ENCODE measurements around the gene THADA.

The THADA gene

GRCh38 chr2:43616967-43617680 lies 21.3 kb upstream of the THADA start:
- TF ChIP-seq ELF4 (IDR thresholded peaks at IDR 0.05), result no peak
- ChIA-PET POLR2A (interaction anchor here (1.1 kb wide), 1 partner anchor 20 kb away, joined by 3 read pairs; the partner anchor contains the start of gene PLEKHH2), CTCF (no interaction called here)
- DNase-seq (ENCODE audit: extremely low spot score), result no peak

GRCh38 chr2:43612944-43613343 lies 17.1 kb upstream of the THADA start:
- DNase-seq (ENCODE audit: extremely low spot score), result no peak
- ChIA-PET CTCF (no interaction called here), POLR2A (no interaction called here)
- TF ChIP-seq FOXK2 (IDR thresholded peaks at IDR 0.05) (no peak), TARDBP (IDR thresholded peaks at IDR 0.05) (no peak), FOXM1 (IDR thresholded peaks at IDR 0.05; ENCODE audit: borderline replicate concordance) (no peak), L3MBTL2 (conservative IDR thresholded peaks at IDR 0.05) (no peak), FOXA1 (IDR thresholded peaks at IDR 0.05) (no peak), CTBP1 (IDR thresholded peaks at IDR 0.05; ENCODE audit: borderline replicate concordance) (no peak), SUZ12 (IDR thresholded peaks at IDR 0.05) (no peak), ARNT (IDR thresholded peaks at IDR 0.05) (no peak), HDGF (IDR thresholded peaks at IDR 0.05; ENCODE audit: borderline replicate concordance) (no peak), BHLHE40 (IDR thresholded peaks at IDR 0.05; ENCODE audit: borderline replicate concordance) (no peak), PKNOX1 (IDR thresholded peaks at IDR 0.05) (no peak), ELF4 (IDR thresholded peaks at IDR 0.05) (no peak)

- TF ChIP-seq ZNF384 (IDR thresholded peaks at IDR 0.05) (peak; percentile 53), FOXA1 (IDR thresholded peaks at IDR 0.05) (no peak), ELF4 (IDR thresholded peaks at IDR 0.05) (no peak)
- ChIA-PET CTCF (interaction anchor here (0.5 kb wide), 2 partner anchors 9 to 532 kb away, joined by 3 to 4 read pairs; no protein-coding TSS in a partner anchor), POLR2A (interaction anchor here (0.8 kb wide), 1 partner anchor 15 kb away, joined by 3 read pairs; no protein-coding TSS in a partner anchor)
- DNase-seq (ENCODE audit: extremely low spot score), result peak; percentile 69
Measured at GRCh38 chr2:43611987-43612894, 16.4 kb upstream of the THADA start.

GRCh38 chr2:43610361-43610760 lies 14.5 kb upstream of the THADA start:
- ChIA-PET CTCF (interaction anchor here (1.0 kb wide), 1 partner anchor 139 kb away, joined by 3 read pairs; no protein-coding TSS in a partner anchor), POLR2A (interaction anchor here (1.7 to 2.6 kb wide), 2 partner anchors 14 to 27 kb away, joined by 3 to 13 read pairs; partner anchors contain the start of genes PLEKHH2 and THADA)
- TF ChIP-seq SUZ12 (IDR thresholded peaks at IDR 0.05), result no peak
- TF ChIP-seq SP1 (IDR thresholded peaks at IDR 0.05), result no peak
- no peak for TF ChIP-seq FOXK2 (IDR thresholded peaks at IDR 0.05)
- TF ChIP-seq LEF1 (IDR thresholded peaks at IDR 0.05; ENCODE audit: borderline replicate concordance), result no peak
- no peak for TF ChIP-seq TARDBP (IDR thresholded peaks at IDR 0.05)
- no peak for TF ChIP-seq ARNT (IDR thresholded peaks at IDR 0.05)
- DNase-seq (ENCODE audit: extremely low spot score), result no peak

GRCh38 chr2:43609290-43609918 lies 13.6 kb upstream of the THADA start:
- TF ChIP-seq BHLHE40 (IDR thresholded peaks at IDR 0.05; ENCODE audit: borderline replicate concordance) (no peak), ARNT (IDR thresholded peaks at IDR 0.05) (no peak)
- ChIA-PET CTCF (interaction anchor here (1.0 to 1.3 kb wide), 2 partner anchors 13 to 140 kb away, joined by 3 to 9 read pairs; no protein-coding TSS in a partner anchor), POLR2A (interaction anchor here (1.7 to 2.6 kb wide), 2 partner anchors 13 to 28 kb away, joined by 3 to 13 read pairs; partner anchors contain the start of genes PLEKHH2 and THADA)
- peak; percentile 60 for DNase-seq (ENCODE audit: extremely low spot score)

- CTCF ChIA-PET, result interaction anchor here (1.2 kb wide), 1 partner anchor 9 kb away, joined by 3 read pairs; no protein-coding TSS in a partner anchor
- no peak for DNase-seq (ENCODE audit: extremely low spot score)
- POLR2A ChIA-PET, result interaction anchor here (1.7 kb wide), 1 partner anchor 10 kb away, joined by 6 read pairs; the partner anchor contains the start of gene THADA
- no peak for TF ChIP-seq CTBP1 (IDR thresholded peaks at IDR 0.05; ENCODE audit: borderline replicate concordance)
- TF ChIP-seq ARNT (IDR thresholded peaks at IDR 0.05), result no peak
- no peak for TF ChIP-seq PKNOX1 (IDR thresholded peaks at IDR 0.05)
- TF ChIP-seq ZNF384 (IDR thresholded peaks at IDR 0.05), result no peak
- TF ChIP-seq FOXM1 (IDR thresholded peaks at IDR 0.05; ENCODE audit: borderline replicate concordance), result peak; percentile 85
Measured at GRCh38 chr2:43605851-43606250, 10.0 kb upstream of the THADA start.

- TF ChIP-seq L3MBTL2 (conservative IDR thresholded peaks at IDR 0.05) (no peak), ZNF384 (IDR thresholded peaks at IDR 0.05) (no peak), FOXK2 (IDR thresholded peaks at IDR 0.05) (no peak), ARNT (IDR thresholded peaks at IDR 0.05) (no peak), TARDBP (IDR thresholded peaks at IDR 0.05) (no peak), ELF4 (IDR thresholded peaks at IDR 0.05) (no peak), BHLHE40 (IDR thresholded peaks at IDR 0.05; ENCODE audit: borderline replicate concordance) (no peak), FOXA1 (IDR thresholded peaks at IDR 0.05) (no peak), FOXM1 (IDR thresholded peaks at IDR 0.05; ENCODE audit: borderline replicate concordance) (no peak), SUZ12 (IDR thresholded peaks at IDR 0.05) (no peak), HDGF (IDR thresholded peaks at IDR 0.05; ENCODE audit: borderline replicate concordance) (no peak), SP1 (IDR thresholded peaks at IDR 0.05) (no peak), NFRKB (IDR thresholded peaks at IDR 0.05) (no peak), LEF1 (IDR thresholded peaks at IDR 0.05; ENCODE audit: borderline replicate concordance) (no peak), PKNOX1 (IDR thresholded peaks at IDR 0.05) (no peak), CTBP1 (IDR thresholded peaks at IDR 0.05; ENCODE audit: borderline replicate concordance) (no peak)
- POLR2A ChIA-PET, result interaction anchor here (1.1 to 1.2 kb wide), 2 partner anchors 8 to 9 kb away, joined by 3 to 21 read pairs; partner anchors contain the start of gene THADA
- peak; percentile 59 for DNase-seq (ENCODE audit: extremely low spot score)
- CTCF ChIA-PET, result interaction anchor here (0.6 to 1.2 kb wide), 7 partner anchors 10 to 563 kb away, joined by 3 to 5 read pairs (median 3); no protein-coding TSS in a partner anchor
Measured at GRCh38 chr2:43605079-43605655, 9.3 kb upstream of the THADA start.
